ENCODE data around the gene DRD2.

Gene DRD2

GRCh38 chr11:113494021-113494420 lies 18.8 kb upstream of the DRD2 start:
- TF ChIP-seq CTCF (IDR thresholded peaks at IDR 0.05; ENCODE audit: low read depth, low read length, missing control alignments), result peak; percentile 6
- no peak overlapping the region for H3K4me3 ChIP-seq (ENCODE audit: low read depth, low read length)
- H3K36me3 ChIP-seq (replicated peaks), result no peaks in the 10 kb centered on the region
- H3K27ac ChIP-seq, result no peak overlapping the region
- no peak for DNase-seq
- no peaks in the 10 kb centered on the region for H3K27me3 ChIP-seq (replicated peaks)
- in situ Hi-C loops (cut with HindIII; ENCODE audit: low pct_ligation_motif_present, low sequenced_read_pairs), result no loop called here

GRCh38 chr11:113493206-113493605 lies 18.0 kb upstream of the DRD2 start:
- Histone ChIP-seq H3K36me3 (replicated peaks) (no peaks in the 10 kb centered on the region), H3K27ac (no peak overlapping the region), H3K4me3 (ENCODE audit: low read depth, low read length) (no peak overlapping the region), H3K27me3 (replicated peaks) (no peaks in the 10 kb centered on the region)
- no peak for DNase-seq
- in situ Hi-C loops (cut with HindIII; ENCODE audit: low pct_ligation_motif_present, low sequenced_read_pairs), result no loop called here
- TF ChIP-seq CTCF (IDR thresholded peaks at IDR 0.05; ENCODE audit: low read depth, low read length, missing control alignments), result no peak

GRCh38 chr11:113488931-113489351 lies 13.7 kb upstream of the DRD2 start:
- no peak for TF ChIP-seq CTCF (IDR thresholded peaks at IDR 0.05; ENCODE audit: low read depth, low read length, missing control alignments)
- in situ Hi-C loops (cut with HindIII; ENCODE audit: low pct_ligation_motif_present, low sequenced_read_pairs), result no loop called here
- Histone ChIP-seq H3K36me3 (replicated peaks) (no peaks in the 10 kb centered on the region), H3K27me3 (replicated peaks) (no peaks in the 10 kb centered on the region), H3K27ac (no peak overlapping the region), H3K4me3 (ENCODE audit: low read depth, low read length) (no peak overlapping the region)
- no peak for DNase-seq

GRCh38 chr11:113487622-113488021 lies 12.4 kb upstream of the DRD2 start:
- H3K36me3 ChIP-seq (replicated peaks), result no peaks in the 10 kb centered on the region
- no peak overlapping the region for H3K4me3 ChIP-seq (ENCODE audit: low read depth, low read length)
- in situ Hi-C loops (cut with HindIII; ENCODE audit: low pct_ligation_motif_present, low sequenced_read_pairs), result no loop called here
- no peak overlapping the region for H3K27ac ChIP-seq
- no peak for TF ChIP-seq CTCF (IDR thresholded peaks at IDR 0.05; ENCODE audit: low read depth, low read length, missing control alignments)
- DNase-seq, result no peak
- H3K27me3 ChIP-seq (replicated peaks), result no peaks in the 10 kb centered on the region

- DNase-seq, result no peak
- no peak for TF ChIP-seq CTCF (IDR thresholded peaks at IDR 0.05; ENCODE audit: low read depth, low read length, missing control alignments)
- no peaks in the 10 kb centered on the region for H3K27me3 ChIP-seq (replicated peaks)
- H3K27ac ChIP-seq, result no peak overlapping the region
- no peaks in the 10 kb centered on the region for H3K36me3 ChIP-seq (replicated peaks)
- in situ Hi-C loops (cut with HindIII; ENCODE audit: low pct_ligation_motif_present, low sequenced_read_pairs), result no loop called here
- H3K4me3 ChIP-seq (ENCODE audit: low read depth, low read length), result no peak overlapping the region
Observed at GRCh38 chr11:113484223-113484622, 9.0 kb upstream of the DRD2 start.

- no peak for DNase-seq
- Histone ChIP-seq H3K27ac (no peak overlapping the region), H3K27me3 (replicated peaks) (peaks cover 4% of the 10 kb centered on the region), H3K36me3 (replicated peaks) (no peaks in the 10 kb centered on the region), H3K4me3 (ENCODE audit: low read depth, low read length) (no peak overlapping the region)
- in situ Hi-C loops (cut with HindIII; ENCODE audit: low pct_ligation_motif_present, low sequenced_read_pairs), result no loop called here
- no peak for TF ChIP-seq CTCF (IDR thresholded peaks at IDR 0.05; ENCODE audit: low read depth, low read length, missing control alignments)
Observed at GRCh38 chr11:113481672-113482071, 6.5 kb upstream of the DRD2 start.
